ENCODE data around the gene RPS19.

DNA sequence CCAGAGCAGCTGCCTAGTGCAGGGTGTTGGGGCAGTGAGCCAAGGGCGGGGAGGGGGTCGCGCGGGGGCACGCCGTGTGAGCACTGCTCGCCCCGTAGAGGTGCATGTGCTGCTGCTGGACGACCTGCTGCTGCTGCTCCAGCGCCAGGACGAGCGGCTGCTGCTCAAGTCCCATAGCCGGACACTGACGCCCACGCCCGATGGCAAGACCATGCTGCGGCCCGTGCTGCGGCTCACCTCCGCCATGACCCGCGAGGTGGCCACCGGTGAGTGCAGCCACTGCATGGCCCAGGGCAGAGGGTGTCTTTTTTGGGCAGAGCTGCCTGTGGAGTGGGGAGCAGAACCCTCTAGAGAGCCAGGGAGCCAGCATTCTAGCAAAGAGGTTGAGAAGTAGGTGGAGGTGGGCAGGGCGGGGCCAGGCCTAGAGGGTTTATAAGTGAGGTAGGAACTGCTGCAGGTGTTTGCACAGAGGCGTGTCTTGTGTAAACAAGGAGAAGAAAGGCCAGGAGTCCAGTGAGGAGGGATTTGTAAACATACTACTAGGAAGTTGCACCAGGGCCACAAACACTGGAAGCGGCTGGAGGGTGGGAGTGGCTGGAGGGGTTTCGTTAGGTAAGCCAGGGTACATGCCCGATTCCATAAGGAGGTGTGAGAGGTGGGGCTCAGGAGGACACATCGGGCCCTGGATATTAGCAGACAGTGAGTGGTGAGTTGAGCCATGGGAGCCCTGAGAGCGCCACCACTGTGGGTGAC, 44.2 kb downstream of the RPS19 start:
- TF ChIP-seq, protein P1, sequence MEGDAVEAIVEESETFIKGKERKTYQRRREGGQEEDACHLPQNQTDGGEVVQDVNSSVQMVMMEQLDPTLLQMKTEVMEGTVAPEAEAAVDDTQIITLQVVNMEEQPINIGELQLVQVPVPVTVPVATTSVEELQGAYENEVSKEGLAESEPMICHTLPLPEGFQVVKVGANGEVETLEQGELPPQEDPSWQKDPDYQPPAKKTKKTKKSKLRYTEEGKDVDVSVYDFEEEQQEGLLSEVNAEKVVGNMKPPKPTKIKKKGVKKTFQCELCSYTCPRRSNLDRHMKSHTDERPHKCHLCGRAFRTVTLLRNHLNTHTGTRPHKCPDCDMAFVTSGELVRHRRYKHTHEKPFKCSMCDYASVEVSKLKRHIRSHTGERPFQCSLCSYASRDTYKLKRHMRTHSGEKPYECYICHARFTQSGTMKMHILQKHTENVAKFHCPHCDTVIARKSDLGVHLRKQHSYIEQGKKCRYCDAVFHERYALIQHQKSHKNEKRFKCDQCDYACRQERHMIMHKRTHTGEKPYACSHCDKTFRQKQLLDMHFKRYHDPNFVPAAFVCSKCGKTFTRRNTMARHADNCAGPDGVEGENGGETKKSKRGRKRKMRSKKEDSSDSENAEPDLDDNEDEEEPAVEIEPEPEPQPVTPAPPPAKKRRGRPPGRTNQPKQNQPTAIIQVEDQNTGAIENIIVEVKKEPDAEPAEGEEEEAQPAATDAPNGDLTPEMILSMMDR (IDR thresholded peaks at IDR 0.05): no peak
- no peak for TF ChIP-seq POLR2A (IDR thresholded peaks at IDR 0.05)
